Neural cell (in vitro differentiated cells): ENCODE results near the gene CD6. TPM values are rescaled to one million over a fixed set of nuclear protein-coding genes. Genes with fewer than 3 reads are reported as not detected.

Experiments used
- H2AFZ ChIP-seq: fragments of 200-600, 300-800 bp; sonication (generic), shearing (Covaris generic); 2 replicates; pipeline ENCODE4 v1.6.0; 2014; ENCODE audit warnings: low read depth, mild to moderate bottlenecking, antibody characterized with exemption, low read length, moderate library complexity
- H3F3A ChIP-seq: fragments of 200-600 bp; shearing (Covaris generic); 2 replicates; pipeline ENCODE4 v1.6.1; 2016; ENCODE audit warnings: mild to moderate bottlenecking, moderate library complexity, mixed read lengths, antibody characterized with exemption, low read length; ENCODE audit not compliant: insufficient read depth, poor library complexity, severe bottlenecking
- H3K27ac ChIP-seq: fragments of 200-600, 300-800 bp; sonication (generic), shearing (Covaris generic); 2 replicates; pipeline ENCODE4 v1.5.1; 2014; ENCODE audit warnings: mild to moderate bottlenecking, low read length, moderate library complexity
- H3K27me3 ChIP-seq: fragments of 300-800, 200-600 bp; sonication (generic), shearing (Covaris generic); 2 replicates; pipeline ENCODE4 v1.6.0; 2014; ENCODE audit warnings: mild to moderate bottlenecking, low read depth, low read length, moderate library complexity; ENCODE audit not compliant: insufficient read depth
- H3K36me3 ChIP-seq: fragments of 300-800, 200-600 bp; sonication (generic), shearing (Covaris generic); 2 replicates; pipeline ENCODE4 v1.5.1; 2014; ENCODE audit warnings: mild to moderate bottlenecking, antibody characterized with exemption, low read length, moderate library complexity; ENCODE audit not compliant: insufficient read depth
- H3K4me2 ChIP-seq: fragments of 300-800, 200-600 bp; sonication (generic), shearing (Covaris generic); 2 replicates; pipeline ENCODE4 v1.6.0; 2014; ENCODE audit warnings: mild to moderate bottlenecking, low read length
- H3K4me3 ChIP-seq: fragments of 300-800, 200-600 bp; sonication (generic), shearing (Covaris generic); 2 replicates; pipeline ENCODE4 v1.5.1; 2014; ENCODE audit warnings: mild to moderate bottlenecking, low read length, moderate library complexity
- H3K79me2 ChIP-seq: fragments of 200-600 bp; shearing (Covaris generic); replicated peaks from 2 replicates; pipeline ENCODE4 v1.6.0; 2014; ENCODE audit warnings: mild to moderate bottlenecking, low read length, moderate library complexity; ENCODE audit not compliant: insufficient read depth
- H3K9ac ChIP-seq: fragments of 300-800, 200-600 bp; sonication (generic), shearing (Covaris generic); 2 replicates; pipeline ENCODE4 v1.6.1; 2016; ENCODE audit warnings: mild to moderate bottlenecking, low read length, mixed read lengths
- H3K9me2 ChIP-seq: fragments of 200-600 bp; shearing (Covaris generic); 2 replicates; pipeline ENCODE4 v1.6.1; 2016; ENCODE audit warnings: mild to moderate bottlenecking, low read length, mixed read lengths; ENCODE audit not compliant: insufficient read depth
- H3K9me3 ChIP-seq: fragments of 200-600, 300-800 bp; sonication (generic), shearing (Covaris generic); 2 replicates; pipeline ENCODE4 v1.6.1; 2016; ENCODE audit warnings: mild to moderate bottlenecking, mixed run types, low read length, moderate library complexity, mixed read lengths
- H4K20me1 ChIP-seq: fragments of 200-600 bp; shearing (Covaris generic); 2 replicates; pipeline ENCODE4 v1.6.1; 2016; ENCODE audit warnings: mild to moderate bottlenecking, mixed run types; ENCODE audit not compliant: insufficient read depth
- EP300 ChIP-seq: fragments of 450-650 bp; conservative IDR thresholded peaks from 2 replicates; pipeline ENCODE4 v1.6.1; 2014; ENCODE audit warnings: antibody characterized with exemption, mild to moderate bottlenecking, moderate library complexity; ENCODE audit not compliant: poor library complexity, severe bottlenecking
- EZH2 ChIP-seq: fragments of 200-600, 300-800 bp; shearing (Covaris generic), sonication (generic); IDR thresholded peaks from 2 replicates; pipeline ENCODE4 v1.6.1; 2014; ENCODE audit warnings: antibody characterized with exemption, low read length, borderline replicate concordance, mild to moderate bottlenecking; ENCODE audit not compliant: insufficient read depth, poor library complexity, severe bottlenecking
- MXI1 ChIP-seq: fragments of 450-650 bp; conservative IDR thresholded peaks from 2 replicates; pipeline ENCODE4 v1.6.1; 2014; ENCODE audit warnings: antibody characterized with exemption, mild to moderate bottlenecking; ENCODE audit not compliant: poor library complexity, severe bottlenecking
- POLR2AphosphoS5 ChIP-seq: IDR thresholded peaks from 2 replicates; pipeline ENCODE4 v1.6.1; 2012
- RAD21 ChIP-seq: fragments of 450-650 bp; conservative IDR thresholded peaks from 2 replicates; pipeline ENCODE4 v1.6.1; 2014; ENCODE audit warnings: antibody characterized with exemption, mild to moderate bottlenecking, moderate library complexity
- SMC3 ChIP-seq: fragments of 450-650 bp; conservative IDR thresholded peaks from 2 replicates; pipeline ENCODE4 v1.6.1; 2014; ENCODE audit warnings: antibody characterized with exemption, mild to moderate bottlenecking, moderate library complexity; ENCODE audit not compliant: poor library complexity
- TAF1 ChIP-seq: IDR thresholded peaks from 2 replicates; pipeline ENCODE4 v1.6.1; 2012; ENCODE audit warnings: low read depth
- polyA plus RNA-seq: library from polyadenylated mRNA; depleted of rRNA; stranded (reverse); fragments of >200 nt; gene quantifications from 2 replicates; pipeline ENCODE4 v1.2.3, GENCODE V29; 2014
- TF ChIP-seq, protein P1 (sequence below): fragments of 450-650 bp; IDR thresholded peaks from 2 replicates; pipeline ENCODE4 v1.5.1; 2014; ENCODE audit warnings: antibody characterized with exemption, mild to moderate bottlenecking, moderate library complexity; ENCODE audit not compliant: poor library complexity, severe bottlenecking
- TF ChIP-seq, protein P2 (sequence below): IDR thresholded peaks from 2 replicates; pipeline ENCODE4 v1.6.1; 2012; ENCODE audit warnings: borderline replicate concordance

Gene CD6
- polyA plus RNA-seq, 1 donor from 2014 or later = not detected

DNA sequence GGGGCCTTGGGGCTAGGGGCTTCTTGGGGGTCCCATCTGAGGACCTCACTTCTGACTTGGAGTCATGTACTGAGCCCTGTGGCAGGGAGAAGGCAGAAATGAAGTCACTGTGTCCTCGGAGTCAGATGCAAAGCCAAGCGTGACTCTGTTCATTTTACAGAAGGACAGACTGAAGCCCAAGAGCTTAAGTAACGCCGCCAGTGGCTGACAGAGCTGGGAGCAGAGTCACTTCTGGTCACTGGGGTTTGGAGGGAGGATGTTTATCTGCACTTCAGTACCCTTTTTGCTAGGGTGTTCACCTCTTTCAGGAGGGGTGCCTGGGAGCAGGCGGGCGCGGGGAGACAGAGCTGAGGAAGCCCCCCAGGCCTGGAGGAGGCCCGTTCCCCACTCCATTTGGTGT is 10.7 kb downstream of the CD6 start:
- no peaks in the 10 kb centered on the region for H3K27me3 ChIP-seq
- H3K9me2 ChIP-seq = no peaks in the 10 kb centered on the region
- no peak overlapping the region for H2AFZ ChIP-seq
- no peaks in the 10 kb centered on the region for H3K79me2 ChIP-seq
- no peaks in the 10 kb centered on the region for H4K20me1 ChIP-seq
- no peaks in the 10 kb centered on the region for H3K36me3 ChIP-seq
- H3F3A ChIP-seq = no peaks in the 10 kb centered on the region
- no peak overlapping the region for H3K4me3 ChIP-seq
- H3K4me2 ChIP-seq = no peak overlapping the region
- no peak overlapping the region for H3K27ac ChIP-seq
- TF ChIP-seq EP300 = no peak
- TF ChIP-seq MXI1 = no peak
- no peak for TF ChIP-seq SMC3
- no peak for TF ChIP-seq TAF1
- no peak for TF ChIP-seq POLR2AphosphoS5
- TF ChIP-seq, protein P1, sequence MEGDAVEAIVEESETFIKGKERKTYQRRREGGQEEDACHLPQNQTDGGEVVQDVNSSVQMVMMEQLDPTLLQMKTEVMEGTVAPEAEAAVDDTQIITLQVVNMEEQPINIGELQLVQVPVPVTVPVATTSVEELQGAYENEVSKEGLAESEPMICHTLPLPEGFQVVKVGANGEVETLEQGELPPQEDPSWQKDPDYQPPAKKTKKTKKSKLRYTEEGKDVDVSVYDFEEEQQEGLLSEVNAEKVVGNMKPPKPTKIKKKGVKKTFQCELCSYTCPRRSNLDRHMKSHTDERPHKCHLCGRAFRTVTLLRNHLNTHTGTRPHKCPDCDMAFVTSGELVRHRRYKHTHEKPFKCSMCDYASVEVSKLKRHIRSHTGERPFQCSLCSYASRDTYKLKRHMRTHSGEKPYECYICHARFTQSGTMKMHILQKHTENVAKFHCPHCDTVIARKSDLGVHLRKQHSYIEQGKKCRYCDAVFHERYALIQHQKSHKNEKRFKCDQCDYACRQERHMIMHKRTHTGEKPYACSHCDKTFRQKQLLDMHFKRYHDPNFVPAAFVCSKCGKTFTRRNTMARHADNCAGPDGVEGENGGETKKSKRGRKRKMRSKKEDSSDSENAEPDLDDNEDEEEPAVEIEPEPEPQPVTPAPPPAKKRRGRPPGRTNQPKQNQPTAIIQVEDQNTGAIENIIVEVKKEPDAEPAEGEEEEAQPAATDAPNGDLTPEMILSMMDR = no peak
- TF ChIP-seq, protein P2, sequence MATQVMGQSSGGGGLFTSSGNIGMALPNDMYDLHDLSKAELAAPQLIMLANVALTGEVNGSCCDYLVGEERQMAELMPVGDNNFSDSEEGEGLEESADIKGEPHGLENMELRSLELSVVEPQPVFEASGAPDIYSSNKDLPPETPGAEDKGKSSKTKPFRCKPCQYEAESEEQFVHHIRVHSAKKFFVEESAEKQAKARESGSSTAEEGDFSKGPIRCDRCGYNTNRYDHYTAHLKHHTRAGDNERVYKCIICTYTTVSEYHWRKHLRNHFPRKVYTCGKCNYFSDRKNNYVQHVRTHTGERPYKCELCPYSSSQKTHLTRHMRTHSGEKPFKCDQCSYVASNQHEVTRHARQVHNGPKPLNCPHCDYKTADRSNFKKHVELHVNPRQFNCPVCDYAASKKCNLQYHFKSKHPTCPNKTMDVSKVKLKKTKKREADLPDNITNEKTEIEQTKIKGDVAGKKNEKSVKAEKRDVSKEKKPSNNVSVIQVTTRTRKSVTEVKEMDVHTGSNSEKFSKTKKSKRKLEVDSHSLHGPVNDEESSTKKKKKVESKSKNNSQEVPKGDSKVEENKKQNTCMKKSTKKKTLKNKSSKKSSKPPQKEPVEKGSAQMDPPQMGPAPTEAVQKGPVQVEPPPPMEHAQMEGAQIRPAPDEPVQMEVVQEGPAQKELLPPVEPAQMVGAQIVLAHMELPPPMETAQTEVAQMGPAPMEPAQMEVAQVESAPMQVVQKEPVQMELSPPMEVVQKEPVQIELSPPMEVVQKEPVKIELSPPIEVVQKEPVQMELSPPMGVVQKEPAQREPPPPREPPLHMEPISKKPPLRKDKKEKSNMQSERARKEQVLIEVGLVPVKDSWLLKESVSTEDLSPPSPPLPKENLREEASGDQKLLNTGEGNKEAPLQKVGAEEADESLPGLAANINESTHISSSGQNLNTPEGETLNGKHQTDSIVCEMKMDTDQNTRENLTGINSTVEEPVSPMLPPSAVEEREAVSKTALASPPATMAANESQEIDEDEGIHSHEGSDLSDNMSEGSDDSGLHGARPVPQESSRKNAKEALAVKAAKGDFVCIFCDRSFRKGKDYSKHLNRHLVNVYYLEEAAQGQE = no peak
- no peak for TF ChIP-seq EZH2
- TF ChIP-seq RAD21 = no peak
- H3K9ac ChIP-seq = no peak overlapping the region
- H3K9me3 ChIP-seq = no peaks in the 10 kb centered on the region

DNA sequence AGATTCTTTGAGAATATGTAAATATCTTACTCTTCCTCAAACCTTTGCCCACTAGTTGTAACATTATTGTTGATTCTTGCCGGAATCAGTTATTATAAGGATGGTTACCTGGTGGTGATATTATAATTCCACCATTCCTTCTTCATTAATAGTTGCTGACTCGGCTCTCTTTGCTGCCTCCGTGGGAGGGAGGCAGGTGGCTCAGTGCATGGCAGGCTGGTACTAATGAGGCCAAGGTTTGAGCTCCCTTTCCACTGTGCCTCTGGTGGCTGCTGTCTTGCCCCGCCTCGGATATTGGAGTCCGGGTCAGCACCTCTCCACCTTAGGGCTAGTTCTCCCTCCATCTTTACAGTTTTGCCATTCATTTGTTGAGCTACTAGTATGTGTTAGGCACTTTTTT is 12.7 kb downstream of the CD6 start:
- H3K4me3 ChIP-seq = no peak overlapping the region
- no peaks in the 10 kb centered on the region for H3K27me3 ChIP-seq
- no peaks in the 10 kb centered on the region for H3K9me2 ChIP-seq
- H3K36me3 ChIP-seq = no peaks in the 10 kb centered on the region
- TF ChIP-seq POLR2AphosphoS5 (no peak), EZH2 (no peak), RAD21 (no peak), TAF1 (no peak), EP300 (no peak), SMC3 (no peak), MXI1 (no peak)
- TF ChIP-seq, protein P1 = no peak
- TF ChIP-seq, protein P2 = no peak
- H3K9me3 ChIP-seq = no peaks in the 10 kb centered on the region
- no peaks in the 10 kb centered on the region for H3K79me2 ChIP-seq
- H3K9ac ChIP-seq = no peak overlapping the region
- no peak overlapping the region for H2AFZ ChIP-seq
- H3K4me2 ChIP-seq = no peak overlapping the region
- no peaks in the 10 kb centered on the region for H3F3A ChIP-seq
- no peaks in the 10 kb centered on the region for H4K20me1 ChIP-seq
- H3K27ac ChIP-seq = no peak overlapping the region
